Germinal center (tissue), 1 donor: ENCODE measurements around the gene USP1.

ENCODE experiments used
- DNase-seq: peaks from one replicate; pipeline ENCODE4 v3.0.0; 2012; ENCODE audit warnings: mixed read lengths, low spot score

USP1 gene, protein sequence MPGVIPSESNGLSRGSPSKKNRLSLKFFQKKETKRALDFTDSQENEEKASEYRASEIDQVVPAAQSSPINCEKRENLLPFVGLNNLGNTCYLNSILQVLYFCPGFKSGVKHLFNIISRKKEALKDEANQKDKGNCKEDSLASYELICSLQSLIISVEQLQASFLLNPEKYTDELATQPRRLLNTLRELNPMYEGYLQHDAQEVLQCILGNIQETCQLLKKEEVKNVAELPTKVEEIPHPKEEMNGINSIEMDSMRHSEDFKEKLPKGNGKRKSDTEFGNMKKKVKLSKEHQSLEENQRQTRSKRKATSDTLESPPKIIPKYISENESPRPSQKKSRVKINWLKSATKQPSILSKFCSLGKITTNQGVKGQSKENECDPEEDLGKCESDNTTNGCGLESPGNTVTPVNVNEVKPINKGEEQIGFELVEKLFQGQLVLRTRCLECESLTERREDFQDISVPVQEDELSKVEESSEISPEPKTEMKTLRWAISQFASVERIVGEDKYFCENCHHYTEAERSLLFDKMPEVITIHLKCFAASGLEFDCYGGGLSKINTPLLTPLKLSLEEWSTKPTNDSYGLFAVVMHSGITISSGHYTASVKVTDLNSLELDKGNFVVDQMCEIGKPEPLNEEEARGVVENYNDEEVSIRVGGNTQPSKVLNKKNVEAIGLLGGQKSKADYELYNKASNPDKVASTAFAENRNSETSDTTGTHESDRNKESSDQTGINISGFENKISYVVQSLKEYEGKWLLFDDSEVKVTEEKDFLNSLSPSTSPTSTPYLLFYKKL

DNA sequence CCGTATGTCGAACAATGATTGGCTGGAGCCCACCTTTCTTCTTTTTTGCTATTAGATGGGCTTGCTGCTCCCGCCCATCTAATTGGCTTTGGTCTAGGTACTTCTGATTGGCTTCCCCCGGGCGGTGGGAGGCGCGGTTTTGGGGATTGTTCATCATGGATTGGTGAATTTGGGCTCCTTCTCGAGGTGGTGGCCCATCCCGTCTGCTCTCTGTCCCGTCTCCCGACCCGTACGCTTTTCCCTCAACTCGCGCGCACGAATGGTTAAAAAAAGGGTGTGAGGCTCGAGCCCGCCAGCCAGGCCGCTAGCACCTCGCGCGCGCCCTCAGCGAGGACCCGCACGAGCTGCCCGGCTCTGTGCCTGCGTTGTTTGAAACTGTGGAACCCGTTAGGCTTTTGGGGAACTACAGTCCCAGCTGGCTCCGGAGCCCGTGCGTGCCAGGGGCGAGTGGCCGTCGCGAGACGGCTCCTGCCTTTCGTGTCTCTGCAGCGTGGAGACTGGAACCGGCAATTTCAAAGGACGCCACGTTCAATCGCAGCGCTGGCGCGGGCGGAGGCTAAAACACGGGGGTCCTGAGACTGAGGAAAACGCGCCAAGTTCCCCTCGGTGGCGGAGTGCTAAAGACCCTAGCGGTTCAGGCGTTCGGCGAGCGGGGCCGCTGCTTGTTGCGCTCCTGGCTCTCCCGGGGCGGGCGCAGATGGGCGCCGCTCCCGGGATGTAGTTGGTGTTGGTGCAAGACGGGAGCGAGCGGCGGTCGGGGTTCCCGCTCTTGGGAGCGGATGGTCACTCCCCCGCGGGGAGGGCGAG is at the start of gene USP1:
Gene USP1, plus strand, starts transcription at position 584 of the 807 bp plus-strand sequence. CDS start 2,819 bp downstream, outside the sequence.
- DNase-seq = peak; percentile 96

DNA sequence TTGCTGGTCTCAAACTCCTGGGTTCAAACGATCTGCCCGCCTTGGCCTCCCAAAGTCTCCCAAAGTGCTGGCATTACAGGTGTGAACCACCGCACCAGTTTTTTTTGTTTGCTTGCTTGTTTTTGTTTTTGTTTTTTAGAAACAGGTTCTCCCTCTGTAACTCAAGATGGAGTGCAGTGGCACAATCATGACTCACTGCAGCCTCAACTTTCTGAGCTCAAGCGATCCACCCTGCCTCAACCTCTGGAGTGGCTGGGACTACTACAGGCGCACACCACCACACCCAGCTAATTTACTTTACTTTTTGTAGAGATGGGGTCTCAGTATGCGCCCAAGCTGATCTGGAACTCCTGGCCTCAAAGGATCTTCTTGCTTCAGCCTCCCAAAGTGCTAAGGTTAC is 47.3 kb upstream of the USP1 start:
- no peak for DNase-seq

DNA sequence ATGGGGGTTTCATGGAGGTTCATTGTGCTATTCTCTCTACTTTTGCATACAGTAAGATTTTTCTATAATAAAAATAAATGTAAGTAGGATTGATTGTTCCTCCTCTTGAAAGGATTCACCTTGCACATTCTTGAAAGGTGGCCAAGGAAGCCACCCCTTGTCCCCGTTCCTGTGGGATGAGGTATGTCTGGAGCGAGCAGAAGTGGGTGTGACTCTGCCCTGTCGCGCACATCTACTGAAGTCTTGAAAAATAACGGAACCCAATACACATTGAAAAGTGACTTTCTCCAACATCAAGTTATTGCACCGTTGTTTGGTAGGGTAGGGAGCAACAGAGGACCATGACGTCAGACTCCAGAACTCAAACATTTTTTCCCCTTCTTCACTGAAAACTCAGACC is 46.8 kb upstream of the USP1 start:
- no peak for DNase-seq

DNA sequence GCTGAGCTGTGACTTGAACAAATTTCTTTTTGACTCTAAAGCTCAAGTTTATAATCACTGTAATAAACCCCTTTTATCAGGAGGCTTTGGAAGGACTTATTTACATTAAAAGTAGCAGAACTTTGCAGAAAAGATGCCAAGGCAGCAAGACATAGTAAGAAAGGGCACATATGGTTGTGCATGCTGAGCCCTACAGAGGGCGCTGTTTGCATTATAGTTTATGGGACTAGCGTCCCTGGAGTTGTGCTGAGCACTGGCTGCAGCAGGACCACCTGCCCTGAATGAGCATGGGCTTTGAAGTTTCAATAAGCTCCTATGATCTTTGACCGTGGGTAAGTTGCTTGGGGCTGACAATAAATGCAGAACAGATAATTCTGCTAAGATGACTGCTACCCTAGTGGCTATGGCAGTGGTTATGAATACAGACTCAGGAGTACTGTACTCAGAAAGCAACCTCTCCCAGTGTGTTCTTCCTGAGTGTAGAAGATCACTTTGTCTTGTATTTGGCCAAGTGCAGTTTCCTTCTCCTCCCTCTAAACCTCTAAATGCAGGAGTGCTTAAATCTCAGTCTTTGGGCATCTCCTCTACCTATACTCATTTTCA is 45.4 kb upstream of the USP1 start:
- DNase-seq = peak; percentile 30

DNA sequence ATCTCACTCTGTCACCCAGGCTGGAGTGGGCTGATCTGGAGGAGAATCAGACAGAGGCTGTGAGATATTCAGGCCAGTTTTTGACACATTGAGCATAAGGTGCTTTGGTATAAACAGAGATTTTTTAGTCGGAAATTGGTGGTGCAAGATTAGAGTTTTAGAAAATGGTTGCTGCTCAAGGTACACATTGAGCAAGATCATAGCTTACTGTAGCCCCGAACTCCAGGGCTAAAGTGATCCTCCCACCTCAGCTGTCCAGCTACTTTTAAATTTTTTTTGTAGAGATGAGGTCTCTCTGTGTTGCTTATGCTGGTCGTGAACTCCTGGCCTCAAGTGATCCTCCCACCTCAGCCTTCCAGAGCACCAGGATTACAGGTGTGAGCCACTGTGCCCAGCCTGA is 43.9 kb upstream of the USP1 start:
- no peak for DNase-seq

DNA sequence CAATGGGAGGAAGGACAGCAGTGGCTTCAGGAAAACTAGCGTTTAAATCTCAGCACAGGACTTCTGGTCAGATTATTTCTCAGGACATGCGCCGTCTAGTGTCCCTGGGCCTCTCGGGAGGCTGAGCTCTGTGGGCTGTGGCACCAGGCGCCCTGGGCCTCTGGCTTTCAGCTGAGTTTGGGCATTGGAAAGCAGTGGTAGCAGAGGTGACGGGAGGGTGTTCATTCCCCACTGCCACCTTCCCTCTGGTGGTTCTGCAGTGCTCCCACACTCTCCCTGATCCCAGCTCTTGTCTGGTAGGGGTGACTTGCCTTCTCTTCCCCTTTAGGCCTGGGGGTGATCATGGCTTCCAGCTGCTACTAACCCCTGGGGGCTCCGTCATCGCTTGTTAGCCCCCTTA is 42.2 kb upstream of the USP1 start:
- DNase-seq = no peak

DNA sequence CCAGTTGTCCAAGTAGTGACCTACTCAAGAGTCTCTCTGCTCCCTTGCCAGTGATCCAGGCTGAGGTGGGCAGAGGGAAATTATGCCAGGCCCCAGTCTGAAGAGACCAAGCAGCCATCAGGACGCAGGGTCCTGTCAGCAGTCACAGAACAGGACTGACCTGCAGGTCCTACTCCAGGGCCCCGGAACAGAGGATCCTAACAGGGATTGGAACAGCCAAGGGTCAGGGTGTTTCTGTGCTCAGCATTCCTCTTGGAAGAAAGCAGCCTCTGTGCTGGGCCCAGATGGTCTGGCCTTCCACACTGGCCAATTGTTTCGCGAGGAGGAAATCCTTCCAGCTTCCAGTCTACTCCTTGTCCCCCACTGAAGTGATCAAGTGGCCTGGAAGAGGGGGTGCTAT is 41.6 kb upstream of the USP1 start:
- no peak for DNase-seq

DNA sequence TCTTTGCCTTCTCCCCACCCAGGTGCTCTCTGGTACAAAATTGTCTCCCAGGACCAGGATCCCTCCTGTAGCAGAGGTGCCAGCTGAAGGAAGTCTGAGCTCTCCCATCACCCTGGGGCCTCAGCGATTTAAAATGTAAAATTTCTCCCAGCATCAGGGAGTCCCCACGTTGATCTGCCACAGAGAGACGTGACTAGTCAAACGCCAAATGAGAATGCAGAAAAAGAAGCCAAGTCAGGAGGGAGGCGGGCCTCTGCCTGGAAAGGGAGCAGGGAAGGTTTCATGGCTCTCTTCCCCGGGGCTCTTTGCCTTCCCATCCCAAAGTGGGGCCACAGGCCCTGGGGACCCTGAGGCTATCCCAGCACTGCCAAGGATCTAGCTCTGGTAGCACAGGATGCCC is 40.0 kb upstream of the USP1 start:
- no peak for DNase-seq

DNA sequence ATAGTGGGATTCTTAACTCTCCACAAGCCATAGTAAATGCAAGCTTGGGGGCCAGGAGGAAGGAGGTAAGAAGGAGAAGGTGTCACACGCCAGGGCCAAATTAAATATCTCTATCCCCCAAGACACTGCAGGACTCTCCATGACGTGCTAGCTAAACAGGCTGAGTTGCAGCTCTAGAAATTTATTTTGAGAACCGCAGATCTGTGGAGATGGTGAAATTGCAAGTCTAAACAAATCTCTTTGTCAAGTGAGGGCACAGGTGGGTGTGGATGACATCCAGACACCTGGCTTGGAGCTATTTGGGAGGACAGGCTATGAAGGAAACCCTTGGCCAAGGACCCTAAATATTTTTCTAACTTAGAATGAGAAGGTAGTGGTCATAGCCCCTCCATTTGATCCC is 39.5 kb upstream of the USP1 start:
- no peak for DNase-seq

DNA sequence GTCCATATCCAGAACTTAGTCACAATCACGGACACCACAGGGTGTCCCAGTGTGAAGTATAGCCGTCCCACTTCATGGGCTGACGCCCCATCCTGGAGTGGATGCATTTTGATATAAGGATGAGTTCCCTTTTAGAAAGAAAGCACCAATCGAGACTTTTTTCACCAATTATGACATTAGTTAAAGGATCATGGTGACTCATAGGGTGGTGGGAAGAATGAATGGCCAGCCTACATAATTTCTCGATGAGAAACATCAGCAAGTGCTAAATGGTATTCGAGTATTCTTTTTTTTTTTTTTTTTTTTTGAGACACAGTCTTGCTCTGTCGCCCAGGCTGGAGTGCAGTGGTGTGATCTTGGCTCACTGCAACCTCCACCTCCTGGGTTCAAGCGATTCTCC is 38.5 kb upstream of the USP1 start:
- no peak for DNase-seq

DNA sequence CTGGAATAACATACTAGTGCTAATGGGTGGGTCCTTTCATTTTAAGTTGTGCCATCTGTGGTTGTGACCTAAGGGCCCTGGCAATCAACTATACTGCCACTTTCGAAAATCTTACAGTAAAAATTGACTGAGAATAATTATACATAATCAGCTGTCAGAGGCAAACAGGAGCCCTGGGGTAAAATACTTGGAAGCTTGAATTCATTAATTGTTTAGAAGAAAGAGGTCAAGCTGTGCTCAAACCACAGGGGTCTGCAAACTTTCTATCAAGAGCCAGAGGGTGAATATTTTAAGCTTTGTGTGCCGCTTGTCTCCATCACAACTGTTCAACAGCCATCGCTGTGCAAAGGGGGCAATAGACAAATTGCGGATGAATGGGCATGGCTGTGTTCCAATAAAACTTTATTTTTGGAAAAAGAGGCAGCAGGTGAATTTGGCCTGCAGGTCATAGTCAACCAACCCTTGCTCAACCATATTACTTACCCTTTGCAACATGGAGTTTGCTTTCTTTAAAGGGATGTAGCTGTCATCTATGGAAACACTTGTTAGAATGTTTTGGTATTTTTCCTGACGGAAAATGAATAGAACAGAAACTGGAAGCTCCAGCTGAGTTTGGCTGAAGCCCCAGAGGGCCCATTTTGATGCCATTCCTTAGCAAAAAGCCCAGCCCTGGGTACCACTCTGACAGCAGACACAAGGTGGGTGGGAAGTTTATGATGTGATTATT is 35.7 kb upstream of the USP1 start:
- DNase-seq = no peak

DNA sequence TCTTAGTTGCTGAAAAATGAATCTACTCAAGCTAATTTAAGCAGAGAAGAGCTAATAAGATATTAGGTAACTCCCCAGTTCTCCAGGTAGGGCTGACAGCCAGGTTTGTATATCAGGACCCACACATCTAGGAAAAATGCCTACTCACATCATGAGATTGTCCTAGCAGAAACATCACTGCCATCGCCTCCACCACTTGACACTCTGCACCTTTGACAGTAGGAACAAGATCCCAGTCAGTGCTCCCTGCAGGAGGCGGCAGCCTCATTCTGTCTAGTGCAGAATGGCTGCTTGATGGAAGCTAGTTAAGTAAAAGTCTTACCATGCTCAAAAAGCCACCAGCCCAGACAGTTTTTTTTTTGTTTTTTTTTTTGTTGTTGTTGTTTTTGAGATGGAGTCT is 31.6 kb upstream of the USP1 start:
- no peak for DNase-seq

DNA sequence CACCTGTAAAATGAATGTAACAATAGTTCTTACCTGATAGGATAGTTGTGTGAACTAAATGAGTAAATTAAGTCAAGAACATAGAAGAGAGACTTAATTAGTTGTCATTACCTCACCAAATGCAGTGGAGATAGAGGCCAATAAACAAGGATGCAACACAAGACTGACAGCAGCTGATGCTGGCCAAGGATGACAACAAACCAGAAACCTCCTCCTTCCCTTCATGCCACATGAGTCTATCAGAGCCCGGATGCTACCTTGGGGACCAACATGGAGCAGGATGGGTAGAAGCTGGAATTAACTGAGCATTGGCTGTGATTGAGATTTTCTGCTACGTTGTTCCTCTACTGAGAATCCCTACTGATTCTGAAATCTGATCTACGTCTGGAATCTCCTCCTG is 30.3 kb upstream of the USP1 start:
- DNase-seq = no peak

DNA sequence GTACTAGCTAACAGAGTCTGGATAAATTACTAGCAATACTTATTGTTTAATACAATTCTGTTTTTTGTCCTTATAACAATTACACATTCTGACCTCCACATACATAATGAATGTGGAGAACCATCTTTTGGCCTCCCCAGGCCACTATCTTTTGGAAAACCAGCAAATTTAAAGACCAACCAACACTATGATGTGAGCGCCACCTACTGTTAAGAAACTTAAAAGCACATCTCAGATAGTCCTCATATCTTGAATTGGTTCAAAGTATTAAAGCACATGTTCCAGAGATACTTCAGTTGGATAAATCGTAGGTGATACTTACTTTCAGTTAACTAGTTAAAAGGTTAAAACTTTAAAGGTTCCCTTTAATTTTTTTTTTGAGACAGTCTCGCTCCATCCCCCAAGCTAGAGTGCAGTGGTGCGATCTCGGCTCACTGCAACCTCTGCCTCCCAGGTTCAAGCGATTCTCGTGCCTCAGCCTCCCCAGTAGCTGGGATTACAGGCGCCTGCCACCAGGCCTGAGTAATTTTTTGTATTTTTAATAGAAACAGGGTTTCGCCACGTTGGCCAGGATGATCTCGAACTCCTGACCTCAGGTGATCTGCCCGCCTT is 29.3 kb upstream of the USP1 start:
- DNase-seq = peak; percentile 42

DNA sequence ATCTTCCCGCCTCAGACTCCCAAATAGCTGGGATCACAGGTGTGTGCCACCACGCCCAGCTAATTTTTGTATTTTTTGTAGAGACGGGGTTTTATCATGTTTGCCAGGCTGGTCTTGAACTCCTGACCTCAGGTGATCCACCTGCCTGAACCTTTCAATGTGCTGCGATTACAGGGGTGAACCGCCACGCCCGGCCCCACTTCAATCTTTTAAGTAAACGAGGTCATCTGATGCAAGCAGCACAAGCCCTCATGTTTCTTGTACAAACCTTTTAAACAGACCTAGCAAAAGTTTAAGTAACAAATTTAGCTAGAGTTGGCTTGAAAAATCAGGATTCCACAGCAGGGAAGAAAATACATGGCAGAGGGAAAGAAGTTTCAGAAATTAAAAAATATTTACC is 21.2 kb upstream of the USP1 start:
- DNase-seq = no peak

DNA sequence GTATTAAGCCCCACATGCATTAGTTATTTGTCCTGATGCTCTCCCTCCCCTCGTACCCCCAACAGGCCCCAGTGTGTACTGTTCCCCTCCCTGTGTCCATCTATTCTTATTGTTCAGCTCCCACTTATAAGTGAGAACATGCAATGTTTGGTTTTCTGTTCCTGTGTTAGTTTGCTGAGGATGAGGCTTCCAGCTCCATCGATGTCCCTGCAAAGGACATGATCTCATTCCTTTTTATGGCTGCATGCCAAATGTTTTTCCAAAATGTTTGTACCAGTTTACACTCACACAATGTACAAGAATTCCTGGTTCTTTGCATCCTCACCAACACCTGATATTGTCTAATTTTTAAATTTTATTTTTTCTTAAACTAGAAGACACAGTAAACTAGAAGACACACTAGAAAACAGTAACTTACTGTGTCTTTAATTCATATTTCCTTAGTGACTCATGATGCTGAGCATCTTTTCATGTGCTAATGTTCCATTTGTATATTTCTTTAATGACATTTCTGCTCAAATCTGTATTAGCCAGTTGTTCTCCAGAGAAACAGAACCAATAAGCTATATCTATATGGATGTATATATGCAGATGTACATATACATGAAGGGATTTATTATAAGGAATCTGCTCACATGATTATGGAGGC is 19.4 kb upstream of the USP1 start:
- DNase-seq = no peak

DNA sequence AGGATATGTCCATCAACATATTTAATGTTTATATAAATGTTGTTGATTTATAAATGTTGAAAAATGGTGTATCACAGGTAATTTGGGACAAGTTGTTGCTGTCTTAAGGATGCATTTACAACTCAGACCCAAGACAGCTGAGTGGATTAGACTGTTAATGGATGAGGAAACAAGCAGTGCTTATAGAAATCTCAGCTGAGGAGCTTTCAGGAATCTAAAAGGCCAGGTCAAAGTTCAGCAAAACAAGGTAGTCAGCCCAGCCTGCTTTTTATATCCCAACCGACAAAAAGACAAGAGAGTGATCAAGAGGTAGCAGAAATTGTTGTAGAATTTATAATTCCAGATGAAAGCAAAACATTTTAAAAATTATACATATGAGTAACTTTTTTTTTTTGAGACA is 16.6 kb upstream of the USP1 start:
- no peak for DNase-seq

DNA sequence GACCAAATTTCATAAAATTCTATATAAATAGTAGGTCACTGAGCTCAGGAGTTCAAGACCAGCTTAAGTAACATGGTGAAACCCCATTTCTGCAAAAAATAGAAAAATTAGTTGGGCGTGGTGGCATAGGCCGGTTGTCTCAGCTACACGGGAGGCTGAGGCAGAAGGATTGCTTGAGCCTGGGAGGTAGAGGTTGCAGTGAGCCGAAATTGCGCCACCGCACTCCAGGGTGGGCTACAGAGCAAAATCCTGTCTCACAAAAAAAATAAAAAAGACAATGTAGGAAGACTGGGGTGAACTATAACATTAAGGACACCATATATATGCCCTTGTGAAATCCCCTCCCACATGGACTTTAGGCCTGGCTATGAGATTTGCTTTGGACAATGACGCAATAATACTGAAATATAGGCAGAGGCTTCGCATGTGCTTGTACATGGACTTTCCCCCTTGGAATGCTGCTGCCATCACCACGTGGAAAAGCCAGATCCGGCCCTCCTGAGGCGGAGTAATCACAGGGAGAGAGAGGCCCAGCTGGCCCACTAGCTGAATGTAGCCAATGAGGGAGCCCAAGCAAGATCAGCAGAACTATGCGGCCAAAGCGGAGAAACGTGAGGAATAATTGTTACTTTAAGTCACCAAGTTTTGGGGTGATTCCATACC is 13.1 kb upstream of the USP1 start:
- DNase-seq = no peak

DNA sequence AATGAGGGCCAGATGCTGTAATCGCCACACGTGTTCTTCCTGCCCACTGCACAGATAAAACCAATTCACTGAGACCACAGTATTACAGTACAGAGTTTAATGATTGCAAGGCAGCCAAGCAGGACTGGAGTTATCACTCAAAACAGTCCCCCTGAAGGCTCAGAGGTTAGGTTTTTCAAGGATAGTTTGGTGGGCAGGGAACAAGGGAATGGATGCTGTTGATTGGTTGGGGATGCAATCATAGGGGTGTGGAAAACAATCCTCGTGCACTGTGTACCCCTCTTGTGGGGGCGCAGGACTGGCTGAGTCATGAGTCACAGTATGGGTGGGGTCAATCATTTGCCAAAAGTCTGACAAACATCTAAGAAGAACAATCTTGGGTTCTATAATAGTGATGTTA is 12.4 kb upstream of the USP1 start:
- DNase-seq = no peak

DNA sequence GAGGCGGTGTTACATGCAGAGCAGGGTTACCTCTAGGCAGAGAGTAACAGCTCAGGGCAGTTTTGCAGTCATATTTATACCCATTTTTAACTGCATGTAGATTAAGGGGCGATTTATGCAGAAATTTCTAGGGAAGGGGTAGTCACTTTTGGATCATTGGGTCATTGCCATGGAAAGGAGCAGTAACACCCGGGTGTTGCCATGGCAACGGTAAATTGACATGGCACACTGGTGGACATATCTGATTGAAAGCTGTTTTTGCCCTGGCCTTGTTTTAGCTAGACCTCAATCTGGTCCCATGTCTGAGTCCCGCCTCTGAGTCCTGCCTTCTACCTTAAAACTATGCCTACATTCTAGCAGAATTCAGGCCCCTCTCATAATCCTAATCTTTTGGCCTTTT is 11.8 kb upstream of the USP1 start:
- no peak for DNase-seq
